Brain microvascular endothelial cell (primary cell): ENCODE measurements around the gene NELFB.
A peak's percentile ranks its signal among the peaks of the same experiment; 100 is the strongest.
"Not testable (repeated sequence)": the region's sequence is repeated elsewhere in the genome, so short reads cannot be mapped to it uniquely, and the experiment has no call there.

Experiments used
- DNase-seq: peaks from one replicate; pipeline ENCODE4 v3.0.0-alpha.2; 2020
- H3K27ac ChIP-seq: fragments of 250-450 bp; sonication (Bioruptor Pico); 2 replicates; pipeline ENCODE4 v1.5.1; 2020; ENCODE audit warnings: mild to moderate bottlenecking, moderate library complexity
- H3K27me3 ChIP-seq: fragments of 250-450 bp; sonication (Bioruptor Pico); replicated peaks from 2 replicates; pipeline ENCODE4 v1.5.1; 2020; ENCODE audit warnings: mild to moderate bottlenecking
- H3K36me3 ChIP-seq: fragments of 250-450 bp; sonication (Bioruptor Pico); replicated peaks from 2 replicates; pipeline ENCODE4 v1.5.1; 2020; ENCODE audit warnings: mild to moderate bottlenecking
- H3K4me3 ChIP-seq: 2 replicates; pipeline ENCODE4 v1.5.1; 2011; ENCODE audit warnings: low read depth, mild to moderate bottlenecking, control low read depth, low read length, moderate library complexity
- CTCF ChIP-seq: IDR thresholded peaks from 2 replicates; pipeline ENCODE4 v1.5.1; 2011; ENCODE audit warnings: low read depth, mild to moderate bottlenecking, moderate library complexity, low read length, control low read depth, inconsistent platforms; ENCODE audit errors: missing control alignments
- in situ Hi-C: cut with HindIII; loops from 2 replicates; pipeline ENCODE4 v1.10.0; 2017; ENCODE audit warnings: low sequenced_read_pairs, low pct_ligation_motif_present

Gene NELFB

GRCh38 chr9:137256856-137257255 lies 1.7 kb downstream of the NELFB start:
- H3K4me3 ChIP-seq: peak overlapping the region; percentile 92
- no peak for TF ChIP-seq CTCF
- no peak overlapping the region for H3K27ac ChIP-seq
- peaks cover 14% of the 10 kb centered on the region for H3K36me3 ChIP-seq
- DNase-seq: no peak
- in situ Hi-C loops: no loop called here
- H3K27me3 ChIP-seq: no peaks in the 10 kb centered on the region

- DNase-seq, H3K27ac ChIP-seq, H3K4me3 ChIP-seq, in situ Hi-C loops, H3K27me3 ChIP-seq: not testable (repeated sequence)
- peaks cover 29% of the 10 kb centered on the region for H3K36me3 ChIP-seq
- peak; percentile 55 for TF ChIP-seq CTCF
Observed at GRCh38 chr9:137262173-137262908, 7.2 kb downstream of the NELFB start.

- Histone ChIP-seq H3K4me3 (no peak overlapping the region), H3K27ac (no peak overlapping the region), H3K27me3 (no peaks in the 10 kb centered on the region), H3K36me3 (peaks cover 32% of the 10 kb centered on the region)
- no peak for TF ChIP-seq CTCF
- in situ Hi-C loops: no loop called here
- no peak for DNase-seq
Observed at GRCh38 chr9:137262909-137263285, 7.8 kb downstream of the NELFB start.

- no peaks in the 10 kb centered on the region for H3K27me3 ChIP-seq
- TF ChIP-seq CTCF: no peak
- no peak overlapping the region for H3K27ac ChIP-seq
- no peak for DNase-seq
- in situ Hi-C loops: no loop called here
- H3K36me3 ChIP-seq: peaks cover 35% of the 10 kb centered on the region
- H3K4me3 ChIP-seq: no peak overlapping the region
Observed at GRCh38 chr9:137263506-137263905, 8.4 kb downstream of the NELFB start.

GRCh38 chr9:137264067-137264466 lies 8.9 kb downstream of the NELFB start:
- no peak for TF ChIP-seq CTCF
- in situ Hi-C loops: no loop called here
- no peak for DNase-seq
- H3K4me3 ChIP-seq: no peak overlapping the region
- peaks cover 38% of the 10 kb centered on the region for H3K36me3 ChIP-seq
- no peak overlapping the region for H3K27ac ChIP-seq
- no peaks in the 10 kb centered on the region for H3K27me3 ChIP-seq
